BLaER1 (cell line): ENCODE measurements around the gene SPTBN1.
A peak's percentile ranks its signal among the peaks of the same experiment; 100 is the strongest.

ENCODE experiments used
- H3K27ac ChIP-seq: shearing (Covaris generic); formaldehyde crosslinking; 2 replicates; pipeline ENCODE4 v1.8.1; 2022
- H3K27me3 ChIP-seq: shearing (Covaris generic); formaldehyde crosslinking; 2 replicates; pipeline ENCODE4 v1.8.1; 2022
- H3K36me3 ChIP-seq: shearing (Covaris generic); formaldehyde crosslinking; 2 replicates; pipeline ENCODE4 v1.8.1; 2022
- H3K4me1 ChIP-seq: shearing (Covaris generic); formaldehyde crosslinking; 2 replicates; pipeline ENCODE4 v1.8.1; 2022
- H3K4me2 ChIP-seq: shearing (Covaris generic); formaldehyde crosslinking; 2 replicates; pipeline ENCODE4 v1.8.1; 2022
- H3K4me3 ChIP-seq: shearing (Covaris generic); formaldehyde crosslinking; 2 replicates; pipeline ENCODE4 v1.8.1; 2022
- H3K9ac ChIP-seq: shearing (Covaris generic); formaldehyde crosslinking; 2 replicates; pipeline ENCODE4 v1.8.1; 2022
- H3K9me3 ChIP-seq: shearing (Covaris generic); formaldehyde crosslinking; 2 replicates; pipeline ENCODE4 v1.8.1; 2022
- H4K20me1 ChIP-seq: shearing (Covaris generic); formaldehyde crosslinking; 2 replicates; pipeline ENCODE4 v1.8.1; 2022
- Cebpa-rat ChIP-seq: shearing (Covaris generic); IDR thresholded peaks from 2 replicates; pipeline ENCODE4 v1.8.1; 2022

The SPTBN1 gene

GRCh38 chr2:54628418-54628817 is 172.3 kb downstream of the SPTBN1 start:
- peaks cover 26% of the 10 kb centered on the region for H4K20me1 ChIP-seq
- H3K4me1 ChIP-seq: peaks cover 99% of the 10 kb centered on the region
- peak overlapping the region; percentile 87 for H3K27ac ChIP-seq
- H3K4me2 ChIP-seq: peak overlapping the region; percentile 84
- peaks cover 99% of the 10 kb centered on the region for H3K36me3 ChIP-seq
- no peaks in the 10 kb centered on the region for H3K27me3 ChIP-seq
- H3K4me3 ChIP-seq: peak overlapping the region; percentile 10; the same call in 1 of the 2 replicates
- 0 out of 2 replicates have a peak overlapping the region, but pooled peaks have one; percentile 32 for H3K9ac ChIP-seq
- no peaks in the 10 kb centered on the region for H3K9me3 ChIP-seq
- TF ChIP-seq Cebpa-rat: no peak

DNA sequence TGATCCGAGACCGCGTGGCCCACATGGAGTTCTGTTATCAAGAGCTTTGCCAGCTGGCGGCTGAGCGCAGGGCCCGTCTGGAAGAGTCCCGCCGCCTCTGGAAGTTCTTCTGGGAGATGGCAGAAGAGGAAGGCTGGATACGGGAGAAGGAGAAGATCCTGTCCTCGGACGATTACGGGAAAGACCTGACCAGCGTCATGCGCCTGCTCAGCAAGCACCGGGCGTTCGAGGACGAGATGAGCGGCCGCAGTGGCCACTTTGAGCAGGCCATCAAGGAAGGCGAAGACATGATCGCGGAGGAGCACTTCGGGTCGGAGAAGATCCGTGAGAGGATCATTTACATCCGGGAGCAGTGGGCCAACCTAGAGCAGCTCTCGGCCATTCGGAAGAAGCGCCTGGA is 172.8 kb downstream of the SPTBN1 start:
- Histone ChIP-seq H3K4me1 (peaks cover 99% of the 10 kb centered on the region), H4K20me1 (peaks cover 22% of the 10 kb centered on the region; the same call in 1 of the 2 replicates), H3K27me3 (no peaks in the 10 kb centered on the region), H3K9ac (0 out of 2 replicates have a peak overlapping the region, but pooled peaks have one; percentile 13), H3K4me3 (peak overlapping the region; percentile 10; the same call in 1 of the 2 replicates), H3K9me3 (no peaks in the 10 kb centered on the region), H3K27ac (peak overlapping the region; percentile 87; the same call in 1 of the 2 replicates), H3K36me3 (peaks cover 97% of the 10 kb centered on the region), H3K4me2 (peak overlapping the region; percentile 84)
- TF ChIP-seq Cebpa-rat: no peak

DNA sequence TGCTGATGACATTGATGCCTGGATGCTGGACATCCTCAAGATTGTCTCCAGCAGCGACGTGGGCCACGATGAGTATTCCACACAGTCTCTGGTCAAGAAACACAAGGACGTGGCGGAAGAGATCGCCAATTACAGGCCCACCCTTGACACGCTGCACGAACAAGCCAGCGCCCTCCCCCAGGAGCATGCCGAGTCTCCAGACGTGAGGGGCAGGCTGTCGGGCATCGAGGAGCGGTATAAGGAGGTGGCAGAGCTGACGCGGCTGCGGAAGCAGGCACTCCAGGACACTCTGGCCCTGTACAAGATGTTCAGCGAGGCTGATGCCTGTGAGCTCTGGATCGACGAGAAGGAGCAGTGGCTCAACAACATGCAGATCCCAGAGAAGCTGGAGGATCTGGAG is 173.3 kb downstream of the SPTBN1 start:
- Histone ChIP-seq H3K36me3 (peaks cover 93% of the 10 kb centered on the region), H3K27me3 (no peaks in the 10 kb centered on the region), H3K4me2 (peak overlapping the region; percentile 84), H3K4me1 (peaks cover 99% of the 10 kb centered on the region), H3K4me3 (peak overlapping the region; percentile 16; the same call in 1 of the 2 replicates), H3K9me3 (no peaks in the 10 kb centered on the region), H3K9ac (peak overlapping the region; percentile 13; the same call in 1 of the 2 replicates), H3K27ac (peak overlapping the region; percentile 87), H4K20me1 (peaks cover 22% of the 10 kb centered on the region; the same call in 1 of the 2 replicates)
- no peak for TF ChIP-seq Cebpa-rat

- no peak; the same call in 1 of the 2 replicates for TF ChIP-seq Cebpa-rat
- H3K27ac ChIP-seq: peak overlapping the region; percentile 87
- peaks cover 88% of the 10 kb centered on the region for H3K36me3 ChIP-seq
- H3K4me2 ChIP-seq: peak overlapping the region; percentile 84
- no peaks in the 10 kb centered on the region for H3K27me3 ChIP-seq
- peaks cover 99% of the 10 kb centered on the region for H3K4me1 ChIP-seq
- no peaks in the 10 kb centered on the region for H3K9me3 ChIP-seq
- H4K20me1 ChIP-seq: peaks cover 22% of the 10 kb centered on the region
- H3K9ac ChIP-seq: peak overlapping the region; percentile 13; the same call in 1 of the 2 replicates
- H3K4me3 ChIP-seq: peak overlapping the region; percentile 16; the same call in 1 of the 2 replicates
These were observed 174.1 kb downstream of the SPTBN1 start for GRCh38 chr2:54629914-54630857.

- Histone ChIP-seq H4K20me1 (peaks cover 22% of the 10 kb centered on the region), H3K9ac (peak overlapping the region; percentile 75; the same call in 1 of the 2 replicates), H3K4me3 (peak overlapping the region; percentile 54; the same call in 1 of the 2 replicates), H3K27me3 (no peaks in the 10 kb centered on the region), H3K4me1 (peaks cover 99% of the 10 kb centered on the region), H3K4me2 (peak overlapping the region; percentile 84), H3K27ac (peak overlapping the region; percentile 87), H3K9me3 (no peaks in the 10 kb centered on the region), H3K36me3 (peaks cover 88% of the 10 kb centered on the region)
- no peak for TF ChIP-seq Cebpa-rat
These were observed 174.9 kb downstream of the SPTBN1 start for GRCh38 chr2:54630858-54631497.

DNA sequence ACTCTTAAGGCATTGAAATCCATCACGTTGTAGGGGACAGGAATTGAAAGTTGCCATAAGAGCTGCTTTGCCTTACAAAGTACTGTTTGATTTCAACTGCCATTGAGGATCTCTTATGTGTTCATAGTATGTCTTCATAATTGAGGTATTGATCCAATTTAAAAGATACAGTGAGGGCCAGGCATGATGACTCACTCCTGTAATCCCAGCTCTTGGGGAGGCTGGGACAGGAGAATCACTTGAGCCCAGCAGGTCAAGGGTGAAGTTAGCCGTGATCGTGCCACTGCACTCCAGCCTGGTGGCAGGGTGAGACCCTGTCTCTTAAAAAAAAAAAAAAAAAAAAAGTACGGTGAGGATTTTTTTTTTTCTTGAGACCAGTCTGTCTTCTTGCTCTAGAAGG is 175.6 kb downstream of the SPTBN1 start:
- Histone ChIP-seq H3K9me3 (no peaks in the 10 kb centered on the region), H3K27ac (peak overlapping the region; percentile 87), H3K36me3 (peaks cover 87% of the 10 kb centered on the region), H3K9ac (peak overlapping the region; percentile 75), H3K4me1 (peaks cover 99% of the 10 kb centered on the region), H3K4me3 (peak overlapping the region; percentile 54; the same call in 1 of the 2 replicates), H3K4me2 (peak overlapping the region; percentile 84), H4K20me1 (peaks cover 23% of the 10 kb centered on the region), H3K27me3 (no peaks in the 10 kb centered on the region)
- TF ChIP-seq Cebpa-rat: no peak

GRCh38 chr2:54632733-54633692 is 176.9 kb downstream of the SPTBN1 start:
- peak overlapping the region; percentile 87 for H3K27ac ChIP-seq
- H4K20me1 ChIP-seq: peaks cover 27% of the 10 kb centered on the region
- no peaks in the 10 kb centered on the region for H3K27me3 ChIP-seq
- TF ChIP-seq Cebpa-rat: no peak
- peak overlapping the region; percentile 54 for H3K4me3 ChIP-seq
- peak overlapping the region; percentile 75 for H3K9ac ChIP-seq
- peaks cover 88% of the 10 kb centered on the region for H3K36me3 ChIP-seq
- H3K9me3 ChIP-seq: no peaks in the 10 kb centered on the region
- H3K4me1 ChIP-seq: peaks cover 100% of the 10 kb centered on the region
- peak overlapping the region; percentile 84 for H3K4me2 ChIP-seq

DNA sequence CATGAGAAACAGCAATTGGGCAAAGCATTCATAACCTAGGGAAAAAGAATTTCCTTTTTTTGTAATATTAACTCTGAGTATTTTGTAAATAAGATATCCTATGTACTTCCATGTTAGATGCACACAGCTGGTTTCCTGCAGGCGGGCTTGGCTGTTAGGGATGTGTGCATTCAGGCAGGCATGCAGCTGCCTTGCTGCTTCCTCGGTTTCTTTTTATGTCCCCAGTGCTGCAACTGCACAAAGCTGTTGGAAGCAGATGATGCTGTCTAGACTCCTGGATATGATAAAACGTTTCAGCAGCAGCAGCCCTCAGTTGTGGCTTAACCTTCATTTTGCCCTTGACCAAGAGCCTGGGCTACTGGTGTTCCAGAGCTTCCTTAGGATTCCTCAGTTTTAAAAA is 177.9 kb downstream of the SPTBN1 start:
- H3K4me1 ChIP-seq: peaks cover 100% of the 10 kb centered on the region
- H3K27ac ChIP-seq: peak overlapping the region; percentile 87
- H3K4me2 ChIP-seq: peak overlapping the region; percentile 84
- H3K27me3 ChIP-seq: no peaks in the 10 kb centered on the region
- peak overlapping the region; percentile 54 for H3K4me3 ChIP-seq
- H3K36me3 ChIP-seq: peaks cover 88% of the 10 kb centered on the region
- H3K9ac ChIP-seq: peak overlapping the region; percentile 75
- TF ChIP-seq Cebpa-rat: no peak
- no peaks in the 10 kb centered on the region for H3K9me3 ChIP-seq
- H4K20me1 ChIP-seq: peaks cover 28% of the 10 kb centered on the region
